K562 (cell line): Measurements from ENCODE around the gene FMNL1. TPM values are rescaled to one million over a fixed set of nuclear protein-coding genes. Genes with fewer than 3 reads are reported as not detected.

Source experiments
- BRD9 ChIP-seq: fragments of 450-650 bp; IDR thresholded peaks from 2 replicates; pipeline ENCODE4 v1.6.1; 2018; ENCODE audit warnings: low read depth; ENCODE audit not compliant: partially characterized antibody
- CEBPB ChIP-seq: fragments of 450-650 bp; IDR thresholded peaks from 2 replicates; pipeline ENCODE4 v1.6.1; 2016; ENCODE audit warnings: missing genetic modification characterization, missing compliant biosample characterization
- CXXC5 ChIP-seq: fragments of 250-450 bp; sonication (Bioruptor Pico); IDR thresholded peaks from 2 replicates; pipeline ENCODE4 v1.8.0; 2022; ENCODE audit warnings: inconsistent platforms, mild to moderate bottlenecking, moderate library complexity
- LCOR ChIP-seq: sonication (generic); formaldehyde crosslinking; IDR thresholded peaks from 2 replicates; pipeline ENCODE4 v1.8.0; 2022; ENCODE audit warnings: mild to moderate bottlenecking, missing genetic modification reagents
- MAFF ChIP-seq: IDR thresholded peaks from 2 replicates; pipeline ENCODE4 v1.6.1; 2012; ENCODE audit warnings: low read length, improper control_type of control experiment
- NRF1 ChIP-seq, 2 experiments: fragments of 450-650 bp; IDR thresholded peaks in 1 of 2; conservative IDR thresholded peaks in 1 of 2; 2 replicates each; pipeline ENCODE4 v1.6.1; 2014; ENCODE audit warnings: mild to moderate bottlenecking in 2 of 2
- POLR2G ChIP-seq: fragments of 200-400 bp; formaldehyde crosslinking; IDR thresholded peaks from 2 replicates; pipeline ENCODE4 v1.6.1; 2017; ENCODE audit warnings: low read depth, mild to moderate bottlenecking, antibody characterized with exemption, low read length, moderate library complexity
- RNF2 ChIP-seq: sonication (generic); IDR thresholded peaks from 2 replicates; pipeline ENCODE4 v1.6.1; 2016
- SP2 ChIP-seq: IDR thresholded peaks from 2 replicates; pipeline ENCODE4 v1.6.1; 2011; ENCODE audit warnings: mild to moderate bottlenecking, low read depth, low read length, moderate library complexity; ENCODE audit not compliant: poor library complexity, severe bottlenecking; ENCODE audit errors: extremely low read depth
- ZEB2 ChIP-seq: fragments of 450-650 bp; IDR thresholded peaks from 2 replicates; pipeline ENCODE4 v1.6.1; 2016
- ZNF263 ChIP-seq: sonication (generic); formaldehyde crosslinking; IDR thresholded peaks from 2 replicates; pipeline ENCODE4 v1.8.0; 2022; ENCODE audit warnings: mild to moderate bottlenecking, missing genetic modification reagents, borderline replicate concordance
- ZNF384 ChIP-seq: IDR thresholded peaks from 2 replicates; pipeline ENCODE4 v1.6.1; 2012; ENCODE audit warnings: low read depth, low read length, improper control_type of control experiment
- ZNF766 ChIP-seq: fragments of 200-800 bp; sonication (Bioruptor generic); conservative IDR thresholded peaks from 2 replicates; pipeline ENCODE4 v1.6.1; 2016; ENCODE audit warnings: missing genetic modification characterization, missing compliant biosample characterization
- polyA plus RNA-seq, 8 experiments: library from polyadenylated mRNA; depleted of rRNA in 4 of 8; stranded (reverse) in 5 of 8; unstranded in 3 of 8; fragments of >200 nt; fragmentation: Nextera tagmentation in 2 of 8; fragmentation: Illumina TruSeq in 1 of 8; extraction: Ambion mirVana in 2 of 8; extraction: Trizol in 1 of 8; gene quantifications; 2 replicates each; pipeline versions ENCODE4 v1.2.1 to v1.2.3, GENCODE V29; 2011 to 2014; ENCODE audit warnings: inconsistent platforms in 1 of 8, missing spikeins in 1 of 8
- total RNA-seq, 7 experiments: library from RNA; depleted of rRNA in 6 of 7; stranded (reverse); fragments of >200 nt in 6 of 7; fragmentation: Illumina TruSeq in 2 of 7; extraction: Trizol in 2 of 7; gene quantifications; 2 replicates each; pipeline versions ENCODE4 v1.2.1 to v1.2.3, GENCODE V29; 2011 to 2021; ENCODE audit warnings: low replicate concordance in 1 of 7
- TF ChIP-seq, protein P1 (sequence below), 3 experiments: IDR thresholded peaks in 2 of 3; conservative IDR thresholded peaks in 1 of 3; 2 replicates each; pipeline ENCODE4 v1.5.1; 2011 to 2012; ENCODE audit warnings: low read length in 3 of 3, mild to moderate bottlenecking in 3 of 3, control low read depth in 2 of 3, improper control_type of control experiment in 1 of 3, inconsistent platforms in 1 of 3, low read depth in 1 of 3, mixed read lengths in 1 of 3, moderate library complexity in 1 of 3; ENCODE audit not compliant: insufficient read depth in 2 of 3
- TF ChIP-seq, protein P2 (sequence below): sonication (generic); formaldehyde crosslinking; IDR thresholded peaks from 2 replicates; pipeline ENCODE4 v1.8.0; 2022; ENCODE audit warnings: mild to moderate bottlenecking, low read depth, missing genetic modification reagents
- TF ChIP-seq, protein P3 (sequence below): IDR thresholded peaks from 2 replicates; pipeline ENCODE4 v1.6.1; 2011; ENCODE audit warnings: borderline replicate concordance, low read depth, mild to moderate bottlenecking, moderate library complexity, low read length; ENCODE audit not compliant: insufficient read depth, poor library complexity, severe bottlenecking

Gene FMNL1
- total and polyA plus RNA-seq, 9 of the 15 experiments (the other 6 are each of a cell fraction or from before 2014, with no cell fraction given) = 0.70 to 36.6 (median 7.7) TPM

DNA sequence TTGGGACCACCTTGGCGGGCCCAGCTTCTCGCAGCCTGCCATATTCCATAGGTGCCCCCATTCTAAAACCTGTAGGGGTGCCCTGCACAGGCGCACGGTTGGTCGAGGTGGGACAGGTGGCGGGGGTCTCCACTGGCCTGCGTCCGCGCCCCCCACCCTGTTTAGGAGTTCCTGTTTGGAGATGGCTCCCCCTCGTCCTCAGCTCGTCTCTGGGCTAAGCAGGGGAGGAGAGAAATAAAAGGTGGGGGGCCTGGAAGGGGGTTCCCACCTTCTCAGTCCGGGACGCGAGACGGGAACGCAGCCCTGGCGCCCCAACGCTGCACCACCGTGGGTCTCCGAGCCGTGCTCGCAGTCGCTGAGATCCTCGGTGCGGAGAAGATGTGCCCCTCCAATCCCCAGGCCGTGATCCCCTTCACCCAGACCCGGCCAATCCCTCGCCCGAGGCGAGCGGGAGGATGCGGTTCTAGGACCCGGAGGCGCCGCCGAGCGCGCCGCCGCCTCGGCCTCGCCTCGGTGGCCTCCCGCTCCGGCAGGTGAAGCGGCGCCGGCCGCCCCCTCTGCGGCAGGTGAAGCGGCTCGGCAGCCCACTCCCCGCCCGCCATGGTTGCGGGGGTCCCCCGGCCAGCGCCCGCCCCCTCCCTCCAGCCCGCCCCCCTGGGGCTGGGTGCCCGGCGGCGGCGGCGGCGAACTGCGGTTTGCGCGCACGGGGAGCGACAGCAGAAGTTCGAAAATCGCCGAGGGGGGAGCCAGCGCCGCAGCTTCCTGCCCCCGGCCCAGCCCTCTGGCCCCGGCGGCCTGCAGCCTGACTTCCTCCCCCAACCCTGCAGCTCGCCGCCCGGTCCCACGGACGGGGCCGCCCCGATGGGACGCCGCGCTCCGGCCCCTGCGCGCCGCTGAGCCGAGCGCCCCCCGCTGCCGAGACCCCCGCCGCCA, at the start of gene FMNL1 (continued):
- TF ChIP-seq, protein P1, sequence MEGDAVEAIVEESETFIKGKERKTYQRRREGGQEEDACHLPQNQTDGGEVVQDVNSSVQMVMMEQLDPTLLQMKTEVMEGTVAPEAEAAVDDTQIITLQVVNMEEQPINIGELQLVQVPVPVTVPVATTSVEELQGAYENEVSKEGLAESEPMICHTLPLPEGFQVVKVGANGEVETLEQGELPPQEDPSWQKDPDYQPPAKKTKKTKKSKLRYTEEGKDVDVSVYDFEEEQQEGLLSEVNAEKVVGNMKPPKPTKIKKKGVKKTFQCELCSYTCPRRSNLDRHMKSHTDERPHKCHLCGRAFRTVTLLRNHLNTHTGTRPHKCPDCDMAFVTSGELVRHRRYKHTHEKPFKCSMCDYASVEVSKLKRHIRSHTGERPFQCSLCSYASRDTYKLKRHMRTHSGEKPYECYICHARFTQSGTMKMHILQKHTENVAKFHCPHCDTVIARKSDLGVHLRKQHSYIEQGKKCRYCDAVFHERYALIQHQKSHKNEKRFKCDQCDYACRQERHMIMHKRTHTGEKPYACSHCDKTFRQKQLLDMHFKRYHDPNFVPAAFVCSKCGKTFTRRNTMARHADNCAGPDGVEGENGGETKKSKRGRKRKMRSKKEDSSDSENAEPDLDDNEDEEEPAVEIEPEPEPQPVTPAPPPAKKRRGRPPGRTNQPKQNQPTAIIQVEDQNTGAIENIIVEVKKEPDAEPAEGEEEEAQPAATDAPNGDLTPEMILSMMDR (IDR thresholded peaks at IDR 0.05 in 2 of 3, conservative IDR thresholded peaks at IDR 0.05 in 1 of 3; ENCODE audit: insufficient read depth in 2 of 3, low read depth in 1 of 3, low read length in 3 of 3) = peak in 1 of 3 experiments; percentile 10; a peak in 2 of 6 replicates
- TF ChIP-seq BRD9 (no peak), ZNF766 (CRISPR knock-in tag) (no peak), RNF2 (no peak), POLR2G (peak; percentile 74), CEBPB (tag) (no peak), ZNF263 (0 out of 2 replicates have a peak, but pooled peaks have one; percentile 36), ZNF384 (no peak), SP2 (no peak), LCOR (CRISPR knock-in tag) (no peak), NRF1 (conservative IDR thresholded peaks at IDR 0.05 in 1 of 2, IDR thresholded peaks at IDR 0.05 in 1 of 2) (no peak), CXXC5 (peak; percentile 67), MAFF (no peak), ZEB2 (no peak)
- TF ChIP-seq, protein P2, sequence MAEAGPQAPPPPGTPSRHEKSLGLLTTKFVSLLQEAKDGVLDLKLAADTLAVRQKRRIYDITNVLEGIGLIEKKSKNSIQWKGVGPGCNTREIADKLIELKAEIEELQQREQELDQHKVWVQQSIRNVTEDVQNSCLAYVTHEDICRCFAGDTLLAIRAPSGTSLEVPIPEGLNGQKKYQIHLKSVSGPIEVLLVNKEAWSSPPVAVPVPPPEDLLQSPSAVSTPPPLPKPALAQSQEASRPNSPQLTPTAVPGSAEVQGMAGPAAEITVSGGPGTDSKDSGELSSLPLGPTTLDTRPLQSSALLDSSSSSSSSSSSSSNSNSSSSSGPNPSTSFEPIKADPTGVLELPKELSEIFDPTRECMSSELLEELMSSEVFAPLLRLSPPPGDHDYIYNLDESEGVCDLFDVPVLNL (CRISPR knock-in tag) = no peak
- TF ChIP-seq, protein P3, sequence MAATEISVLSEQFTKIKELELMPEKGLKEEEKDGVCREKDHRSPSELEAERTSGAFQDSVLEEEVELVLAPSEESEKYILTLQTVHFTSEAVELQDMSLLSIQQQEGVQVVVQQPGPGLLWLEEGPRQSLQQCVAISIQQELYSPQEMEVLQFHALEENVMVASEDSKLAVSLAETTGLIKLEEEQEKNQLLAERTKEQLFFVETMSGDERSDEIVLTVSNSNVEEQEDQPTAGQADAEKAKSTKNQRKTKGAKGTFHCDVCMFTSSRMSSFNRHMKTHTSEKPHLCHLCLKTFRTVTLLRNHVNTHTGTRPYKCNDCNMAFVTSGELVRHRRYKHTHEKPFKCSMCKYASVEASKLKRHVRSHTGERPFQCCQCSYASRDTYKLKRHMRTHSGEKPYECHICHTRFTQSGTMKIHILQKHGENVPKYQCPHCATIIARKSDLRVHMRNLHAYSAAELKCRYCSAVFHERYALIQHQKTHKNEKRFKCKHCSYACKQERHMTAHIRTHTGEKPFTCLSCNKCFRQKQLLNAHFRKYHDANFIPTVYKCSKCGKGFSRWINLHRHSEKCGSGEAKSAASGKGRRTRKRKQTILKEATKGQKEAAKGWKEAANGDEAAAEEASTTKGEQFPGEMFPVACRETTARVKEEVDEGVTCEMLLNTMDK = no peak
